ENCODE results near the gene CHIC1.
"Not testable (repeated sequence)": the region's sequence is repeated elsewhere in the genome, so short reads cannot be mapped to it uniquely, and the experiment has no call there.

DNA sequence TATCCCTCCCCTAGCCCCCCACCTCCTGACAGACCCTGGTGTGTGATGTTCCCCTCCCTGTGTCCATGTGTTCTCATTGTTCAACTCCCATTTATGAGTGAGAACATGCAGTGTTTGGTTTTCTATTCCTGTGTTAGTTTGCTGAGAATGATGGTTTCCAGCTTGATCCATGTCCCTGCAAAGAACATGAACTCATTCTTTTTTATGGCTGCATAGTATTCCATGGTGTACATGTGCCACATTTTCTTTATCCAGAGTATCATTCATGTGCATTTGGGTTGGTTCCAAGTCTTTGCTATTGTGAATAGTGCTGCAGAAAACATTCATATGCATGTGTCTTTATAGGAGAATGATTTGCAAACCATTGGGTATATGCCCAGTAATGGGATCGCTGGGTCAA lies 34.8 kb downstream of the CHIC1 start:
- TF ChIP-seq, protein P1, sequence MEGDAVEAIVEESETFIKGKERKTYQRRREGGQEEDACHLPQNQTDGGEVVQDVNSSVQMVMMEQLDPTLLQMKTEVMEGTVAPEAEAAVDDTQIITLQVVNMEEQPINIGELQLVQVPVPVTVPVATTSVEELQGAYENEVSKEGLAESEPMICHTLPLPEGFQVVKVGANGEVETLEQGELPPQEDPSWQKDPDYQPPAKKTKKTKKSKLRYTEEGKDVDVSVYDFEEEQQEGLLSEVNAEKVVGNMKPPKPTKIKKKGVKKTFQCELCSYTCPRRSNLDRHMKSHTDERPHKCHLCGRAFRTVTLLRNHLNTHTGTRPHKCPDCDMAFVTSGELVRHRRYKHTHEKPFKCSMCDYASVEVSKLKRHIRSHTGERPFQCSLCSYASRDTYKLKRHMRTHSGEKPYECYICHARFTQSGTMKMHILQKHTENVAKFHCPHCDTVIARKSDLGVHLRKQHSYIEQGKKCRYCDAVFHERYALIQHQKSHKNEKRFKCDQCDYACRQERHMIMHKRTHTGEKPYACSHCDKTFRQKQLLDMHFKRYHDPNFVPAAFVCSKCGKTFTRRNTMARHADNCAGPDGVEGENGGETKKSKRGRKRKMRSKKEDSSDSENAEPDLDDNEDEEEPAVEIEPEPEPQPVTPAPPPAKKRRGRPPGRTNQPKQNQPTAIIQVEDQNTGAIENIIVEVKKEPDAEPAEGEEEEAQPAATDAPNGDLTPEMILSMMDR (conservative IDR thresholded peaks at IDR 0.05; ENCODE audit: low read length), result not testable (repeated sequence)
- not testable (repeated sequence) for TF ChIP-seq EZH2phosphoT487 (IDR thresholded peaks at IDR 0.05; ENCODE audit: borderline replicate concordance, low read depth, low read length)
